Measurements from ENCODE around the gene CHPF.

GRCh38 chr2:219551441-219552381, 8.1 kb upstream of the CHPF start:
- no peak for TF ChIP-seq CTCF (IDR thresholded peaks at IDR 0.05)
- TF ChIP-seq POLR2A (IDR thresholded peaks at IDR 0.05), result no peak

Data from esophagus squamous epithelium (tissue), 4 donors.